HepG2 (cell line): ENCODE results near the gene CD164L2. TPM values are rescaled to one million over a fixed set of nuclear protein-coding genes. Genes with fewer than 3 reads are reported as not detected.

ENCODE experiments used
- BORCS8-MEF2B ChIP-seq: sonication (generic); formaldehyde crosslinking; IDR thresholded peaks from 2 replicates; pipeline ENCODE4 v1.8.0; 2022; ENCODE audit warnings: mild to moderate bottlenecking, missing genetic modification reagents
- BRF2 ChIP-seq: sonication (generic); formaldehyde crosslinking; IDR thresholded peaks from 2 replicates; pipeline ENCODE4 v1.8.1; 2022; ENCODE audit warnings: mild to moderate bottlenecking, missing genetic modification reagents
- DBP ChIP-seq: sonication (generic); formaldehyde crosslinking; IDR thresholded peaks from 2 replicates; pipeline ENCODE4 v1.4.0; 2020; ENCODE audit warnings: missing genetic modification reagents; ENCODE audit errors: not compliant biosample characterization
- HOXA9 ChIP-seq: sonication (generic); formaldehyde crosslinking; IDR thresholded peaks from 2 replicates; pipeline ENCODE4 v1.8.1; 2022; ENCODE audit warnings: missing genetic modification reagents, mild to moderate bottlenecking, moderate library complexity, borderline replicate concordance
- NR0B2 ChIP-seq: sonication (generic); formaldehyde crosslinking; IDR thresholded peaks from 2 replicates; pipeline ENCODE4 v1.4.0; 2020; ENCODE audit warnings: mild to moderate bottlenecking, missing genetic modification reagents
- PHF21A ChIP-seq: sonication (generic); formaldehyde crosslinking; IDR thresholded peaks from 2 replicates; pipeline ENCODE4 v1.5.0; 2020; ENCODE audit warnings: mild to moderate bottlenecking, missing genetic modification reagents
- RARA ChIP-seq: IDR thresholded peaks from 2 replicates; pipeline ENCODE4 v1.6.1; 2016; ENCODE audit warnings: missing genetic modification reagents, missing compliant biosample characterization
- REXO4 ChIP-seq: sonication (generic); formaldehyde crosslinking; IDR thresholded peaks from 2 replicates; pipeline ENCODE4 v1.8.0; 2022; ENCODE audit warnings: missing genetic modification reagents, mild to moderate bottlenecking, borderline replicate concordance
- SALL1 ChIP-seq: sonication (generic); formaldehyde crosslinking; IDR thresholded peaks from 2 replicates; pipeline ENCODE4 v1.8.0; 2022; ENCODE audit warnings: mild to moderate bottlenecking, missing genetic modification reagents
- STAG1 ChIP-seq: sonication (generic); formaldehyde crosslinking; IDR thresholded peaks from 2 replicates; pipeline ENCODE4 v1.4.0; 2020; ENCODE audit warnings: missing genetic modification reagents
- STAT6 ChIP-seq: sonication (generic); formaldehyde crosslinking; IDR thresholded peaks from 2 replicates; pipeline ENCODE4 v1.4.0; 2020; ENCODE audit warnings: missing genetic modification reagents, mild to moderate bottlenecking, borderline replicate concordance
- TFAP4 ChIP-seq: sonication (generic); IDR thresholded peaks from 2 replicates; pipeline ENCODE4 v1.6.1; 2016; ENCODE audit warnings: low read depth, borderline replicate concordance
- ZFP36L1 ChIP-seq: sonication (generic); formaldehyde crosslinking; IDR thresholded peaks from 2 replicates; pipeline ENCODE4 v1.8.0; 2022; ENCODE audit warnings: mild to moderate bottlenecking, missing genetic modification reagents, moderate library complexity
- ZNF225 ChIP-seq: sonication (generic); formaldehyde crosslinking; IDR thresholded peaks from 2 replicates; pipeline ENCODE4 v1.4.0; 2020; ENCODE audit warnings: mild to moderate bottlenecking, missing genetic modification reagents
- ZNF274 ChIP-seq: sonication (generic); formaldehyde crosslinking; IDR thresholded peaks from 2 replicates; pipeline ENCODE4 v1.5.1; 2020; ENCODE audit warnings: mild to moderate bottlenecking, missing genetic modification reagents
- ZNF484 ChIP-seq: sonication (generic); formaldehyde crosslinking; IDR thresholded peaks from 2 replicates; pipeline ENCODE4 v1.5.1; 2020; ENCODE audit warnings: mild to moderate bottlenecking, low read depth, missing genetic modification reagents, borderline replicate concordance
- ZNF563 ChIP-seq: sonication (generic); formaldehyde crosslinking; IDR thresholded peaks from 2 replicates; pipeline ENCODE4 v1.8.0; 2022; ENCODE audit warnings: mild to moderate bottlenecking, moderate library complexity, missing genetic modification reagents
- ZNF564 ChIP-seq: sonication (generic); formaldehyde crosslinking; IDR thresholded peaks from 2 replicates; pipeline ENCODE4 v1.8.1; 2023; ENCODE audit warnings: mild to moderate bottlenecking, missing genetic modification reagents
- ZNF740 ChIP-seq: sonication (generic); formaldehyde crosslinking; IDR thresholded peaks from 2 replicates; pipeline ENCODE4 v1.4.0; 2020; ENCODE audit warnings: missing genetic modification reagents
- polyA plus RNA-seq, 8 experiments: library from polyadenylated mRNA; depleted of rRNA in 3 of 8; stranded (reverse) in 7 of 8; unstranded in 1 of 8; fragments of >200 nt; fragmentation: Illumina TruSeq in 4 of 8; extraction: Trizol in 4 of 8; gene quantifications; 2 replicates each; pipeline versions ENCODE4 v1.2.1 to v1.2.3, GENCODE V29; 2011 to 2016; ENCODE audit warnings: low read depth in 4 of 8, missing spikeins in 1 of 8, mixed read lengths in 1 of 8; ENCODE audit not compliant: insufficient read depth in 1 of 8
- total RNA-seq, 5 experiments: library from RNA; depleted of rRNA; stranded (reverse); fragments of >200 nt; fragmentation: Illumina TruSeq; extraction: Trizol; gene quantifications; 2 replicates each; pipeline ENCODE4 v1.2.3, GENCODE V29; 2016; ENCODE audit warnings: low read depth in 1 of 5
- TF ChIP-seq, protein P1 (sequence below): IDR thresholded peaks from 2 replicates; pipeline ENCODE4 v1.6.1; 2016; ENCODE audit warnings: missing genetic modification reagents, missing compliant biosample characterization
- TF ChIP-seq, protein P2 (sequence below): sonication (generic); formaldehyde crosslinking; conservative IDR thresholded peaks from 2 replicates; pipeline ENCODE4 v1.4.0; 2020; ENCODE audit warnings: missing genetic modification reagents

CD164L2 gene
- total and polyA plus RNA-seq, 2 of the 13 experiments (the other 11 are each of a cell fraction or from before 2014, with no cell fraction given): not detected

GRCh38 chr1:27392096-27392777, 9.1 kb upstream of the CD164L2 start, which contains the start of gene GPR3 (continued):
- TF ChIP-seq TFAP4 (no peak), ZNF225 (CRISPR knock-in tag) (0 out of 2 replicates have a peak, but pooled peaks have one; percentile 22), DBP (CRISPR knock-in tag) (no peak), STAG1 (CRISPR knock-in tag) (peak; percentile 24; the same call in 1 of the 2 replicates), NR0B2 (CRISPR knock-in tag) (no peak), PHF21A (CRISPR knock-in tag) (peak; percentile 65), RARA (CRISPR knock-in tag) (no peak), ZNF740 (no peak), HOXA9 (CRISPR knock-in tag) (no peak), ZNF563 (CRISPR knock-in tag) (0 out of 2 replicates have a peak, but pooled peaks have one; percentile 42), ZFP36L1 (CRISPR knock-in tag) (no peak), ZNF564 (CRISPR knock-in tag) (no peak; the same call in 1 of the 2 replicates), ZNF274 (CRISPR knock-in tag) (no peak), BORCS8-MEF2B (CRISPR knock-in tag) (no peak), STAT6 (CRISPR knock-in tag) (no peak), ZNF484 (no peak), REXO4 (CRISPR knock-in tag) (no peak), SALL1 (CRISPR knock-in tag) (peak; percentile 44; the same call in 1 of the 2 replicates), BRF2 (CRISPR knock-in tag) (no peak)
- TF ChIP-seq, protein P1, sequence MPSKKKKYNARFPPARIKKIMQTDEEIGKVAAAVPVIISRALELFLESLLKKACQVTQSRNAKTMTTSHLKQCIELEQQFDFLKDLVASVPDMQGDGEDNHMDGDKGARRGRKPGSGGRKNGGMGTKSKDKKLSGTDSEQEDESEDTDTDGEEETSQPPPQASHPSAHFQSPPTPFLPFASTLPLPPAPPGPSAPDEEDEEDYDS: peak; percentile 45
- TF ChIP-seq, protein P2, sequence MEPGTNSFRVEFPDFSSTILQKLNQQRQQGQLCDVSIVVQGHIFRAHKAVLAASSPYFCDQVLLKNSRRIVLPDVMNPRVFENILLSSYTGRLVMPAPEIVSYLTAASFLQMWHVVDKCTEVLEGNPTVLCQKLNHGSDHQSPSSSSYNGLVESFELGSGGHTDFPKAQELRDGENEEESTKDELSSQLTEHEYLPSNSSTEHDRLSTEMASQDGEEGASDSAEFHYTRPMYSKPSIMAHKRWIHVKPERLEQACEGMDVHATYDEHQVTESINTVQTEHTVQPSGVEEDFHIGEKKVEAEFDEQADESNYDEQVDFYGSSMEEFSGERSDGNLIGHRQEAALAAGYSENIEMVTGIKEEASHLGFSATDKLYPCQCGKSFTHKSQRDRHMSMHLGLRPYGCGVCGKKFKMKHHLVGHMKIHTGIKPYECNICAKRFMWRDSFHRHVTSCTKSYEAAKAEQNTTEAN (CRISPR knock-in tag): no peak
